Liver (tissue), 9 donors: ENCODE measurements around the gene SCGB2B2. TPM values are rescaled to one million over a fixed set of nuclear protein-coding genes. Genes with fewer than 3 reads are reported as not detected.

Source experiments
- DNase-seq: peaks from one replicate; pipeline ENCODE4 v3.0.0-alpha.2; 2017; ENCODE audit warnings: low spot score
- H3K27ac ChIP-seq, 2 donors: one replicate each; pipeline ENCODE4 v1.7.0; 2013; ENCODE audit warnings: inconsistent platforms in 2 of 2, low read length in 2 of 2, control low read depth in 1 of 2, low read depth in 1 of 2, mild to moderate bottlenecking in 1 of 2
- H3K27me3 ChIP-seq, 4 donors: one replicate each; pipeline versions ENCODE4 v1.6.1 to v1.7.0; 2013; ENCODE audit warnings: low read length in 3 of 4, inconsistent platforms in 1 of 4, mild to moderate bottlenecking in 1 of 4, moderate library complexity in 1 of 4; ENCODE audit not compliant: control insufficient read depth in 4 of 4, insufficient read depth in 4 of 4
- H3K36me3 ChIP-seq, 4 donors: one replicate each; pipeline versions ENCODE4 v1.6.1 to v1.7.0; 2013; ENCODE audit warnings: low read length in 3 of 4, mild to moderate bottlenecking in 3 of 4, low read depth in 1 of 4, moderate library complexity in 1 of 4; ENCODE audit not compliant: control insufficient read depth in 4 of 4, insufficient read depth in 3 of 4
- H3K4me1 ChIP-seq, 4 donors: one replicate each; pipeline versions ENCODE4 v1.6.1 to v1.7.0; 2013; ENCODE audit warnings: low read length in 3 of 4, mild to moderate bottlenecking in 3 of 4, moderate library complexity in 1 of 4; ENCODE audit not compliant: control insufficient read depth in 4 of 4, insufficient read depth in 4 of 4
- H3K4me3 ChIP-seq, 3 donors: one replicate each; pipeline versions ENCODE4 v1.6.1 to v1.7.0; 2013; ENCODE audit warnings: low read length in 3 of 3, control low read depth in 1 of 3, low read depth in 1 of 3, mild to moderate bottlenecking in 1 of 3
- H3K9ac ChIP-seq, 2 donors: one replicate each; pipeline ENCODE4 v1.7.0; 2013; ENCODE audit warnings: low read length in 2 of 2, mild to moderate bottlenecking in 2 of 2, moderate library complexity in 2 of 2, control low read depth in 1 of 2, low read depth in 1 of 2
- H3K9me3 ChIP-seq, 4 donors: one replicate each; pipeline versions ENCODE4 v1.6.1 to v1.7.0; 2013; ENCODE audit warnings: low read length in 3 of 4; ENCODE audit not compliant: control insufficient read depth in 4 of 4
- EGR1 ChIP-seq, 2 donors: IDR thresholded peaks; 2 replicates each; pipeline ENCODE4 v1.6.1; 2016 to 2018; ENCODE audit warnings: antibody characterized with exemption in 2 of 2, low read depth in 2 of 2
- FOXA1 ChIP-seq: IDR thresholded peaks from 2 replicates; pipeline ENCODE4 v1.6.1; 2016; ENCODE audit warnings: antibody characterized with exemption
- FOXA2 ChIP-seq: IDR thresholded peaks from 2 replicates; pipeline ENCODE4 v1.6.1; 2016; ENCODE audit warnings: antibody characterized with exemption
- GABPA ChIP-seq, 2 donors: IDR thresholded peaks in 1 of 2; conservative IDR thresholded peaks in 1 of 2; 2 replicates each; pipeline ENCODE4 v1.6.1; 2016; ENCODE audit warnings: antibody characterized with exemption in 2 of 2, mild to moderate bottlenecking in 1 of 2, moderate library complexity in 1 of 2
- HNF4A ChIP-seq, 2 donors: conservative IDR thresholded peaks; 2 replicates each; pipeline ENCODE4 v1.6.1; 2016; ENCODE audit warnings: antibody characterized with exemption in 2 of 2, mild to moderate bottlenecking in 2 of 2
- HNF4G ChIP-seq: IDR thresholded peaks from 2 replicates; pipeline ENCODE4 v1.6.1; 2016; ENCODE audit warnings: antibody characterized with exemption
- JUND ChIP-seq, 2 donors: IDR thresholded peaks; 2 replicates each; pipeline ENCODE4 v1.6.1; 2016; ENCODE audit warnings: antibody characterized with exemption in 2 of 2
- NR2F2 ChIP-seq: IDR thresholded peaks from 2 replicates; pipeline ENCODE4 v1.6.1; 2016; ENCODE audit warnings: antibody characterized with exemption
- RAD21 ChIP-seq, 2 donors: IDR thresholded peaks; 2 replicates each; pipeline ENCODE4 v1.6.1; 2016; ENCODE audit warnings: antibody characterized with exemption in 2 of 2, mild to moderate bottlenecking in 2 of 2
- RXRA ChIP-seq, 2 donors: IDR thresholded peaks; 2 replicates each; pipeline ENCODE4 v1.6.1; 2017 to 2018; ENCODE audit warnings: antibody characterized with exemption in 2 of 2, mild to moderate bottlenecking in 1 of 2
- SP1 ChIP-seq: IDR thresholded peaks from 2 replicates; pipeline ENCODE4 v1.6.1; 2018; ENCODE audit warnings: antibody characterized with exemption, mild to moderate bottlenecking
- TAF1 ChIP-seq: conservative IDR thresholded peaks from 2 replicates; pipeline ENCODE4 v1.6.1; 2016; ENCODE audit warnings: antibody characterized with exemption, mild to moderate bottlenecking
- YY1 ChIP-seq: IDR thresholded peaks from 2 replicates; pipeline ENCODE4 v1.6.1; 2016; ENCODE audit warnings: antibody characterized with exemption, mild to moderate bottlenecking
- WGBS: extraction: QIAGEN DNeasy Blood & Tissue Kit; methylation state at CpG from one replicate; pipeline ENCODE4 v1.1.7; 2013; 5-methylcytosine and 5-hydroxymethylcytosine counted together
- polyA plus RNA-seq, 2 donors: library from polyadenylated mRNA; stranded (reverse) in 1 of 2; unstranded in 1 of 2; fragments of 200-250 nt in 1 of 2; fragments of >200 nt in 1 of 2; fragmentation: Nextera tagmentation in 1 of 2; extraction: Ambion mirVana in 1 of 2; gene quantifications; one replicate each; pipeline versions ENCODE4 v1.2.1 to v1.2.3, GENCODE V29; 2013 to 2015
- total RNA-seq, 2 donors: library from RNA; depleted of rRNA; stranded (reverse); fragments of >200 nt; gene quantifications; one replicate each; pipeline ENCODE4 v1.2.3, GENCODE V29; 2014
- TF ChIP-seq, protein P1 (sequence below): IDR thresholded peaks from 2 replicates; pipeline ENCODE4 v1.6.1; 2016; ENCODE audit warnings: antibody characterized with exemption
- TF ChIP-seq, protein P2 (sequence below): IDR thresholded peaks from 2 replicates; pipeline ENCODE4 v1.6.1; 2016; ENCODE audit warnings: antibody characterized with exemption
- TF ChIP-seq, protein P3 (sequence below): IDR thresholded peaks from 2 replicates; pipeline ENCODE4 v1.6.1; 2016; ENCODE audit warnings: antibody characterized with exemption, mild to moderate bottlenecking
- TF ChIP-seq, protein P4 (sequence below): fragments of 150-350 bp; IDR thresholded peaks from 2 replicates; pipeline ENCODE4 v1.5.1; 2017; ENCODE audit warnings: improper control_type of control experiment, low read depth, low read length; ENCODE audit not compliant: missing input control
- TF ChIP-seq, protein P5 (sequence below): IDR thresholded peaks from 2 replicates; pipeline ENCODE4 v1.6.1; 2016; ENCODE audit warnings: antibody characterized with exemption
- donor health status: healthy.
- donor health status: healthy.
- donor health status: healthy.
- donor health status: healthy.
- donor health status: healthy.

SCGB2B2 gene
- total and polyA plus RNA-seq, 4 donors, result 0.09 to 0.50 (median 0.25) TPM; not detected in 1

DNA sequence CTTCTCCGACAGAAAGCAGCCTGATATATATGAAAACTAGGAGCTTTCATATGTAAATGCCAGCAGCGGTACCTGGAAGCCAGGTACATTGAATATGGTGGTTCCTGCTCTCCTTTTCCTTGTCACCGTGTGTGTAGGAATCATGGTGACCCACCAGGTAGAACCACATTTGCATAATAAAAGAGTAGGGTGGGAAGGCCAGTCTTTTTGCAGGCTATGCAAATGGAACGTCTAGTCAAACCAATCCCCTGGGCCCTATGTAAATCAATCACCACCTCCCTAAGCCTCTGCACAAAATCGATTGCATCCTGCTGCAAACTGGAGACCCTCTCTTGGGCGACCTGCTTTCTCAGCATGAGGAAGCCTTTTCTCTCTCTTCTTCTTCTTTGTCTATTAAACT lies 34.9 kb upstream of the SCGB2B2 start:
- Histone ChIP-seq H3K27me3 (no peaks in the 10 kb centered on the region), H3K9ac (no peak overlapping the region), H3K9me3 (peaks cover 0 to 22% (median 4%) of the 10 kb centered on the region in 4 donors), H3K27ac (no peak overlapping the region), H3K36me3 (no peaks in the 10 kb centered on the region), H3K4me3 (no peak overlapping the region), H3K4me1 (no peaks in the 10 kb centered on the region)
- DNase-seq, result no peak
- 70% methylated on average over 6 of the region's 6 CpGs for WGBS
- TF ChIP-seq JUND (IDR thresholded peaks at IDR 0.05) (no peak), HNF4A (conservative IDR thresholded peaks at IDR 0.05) (no peak), RXRA (IDR thresholded peaks at IDR 0.05) (no peak), RAD21 (IDR thresholded peaks at IDR 0.05) (no peak), SP1 (no peak), EGR1 (IDR thresholded peaks at IDR 0.05; ENCODE audit: low read depth in 2 of 2) (no peak), NR2F2 (no peak), FOXA1 (no peak), GABPA (IDR thresholded peaks at IDR 0.05 in 1 of 2, conservative IDR thresholded peaks at IDR 0.05 in 1 of 2) (no peak), HNF4G (no peak), YY1 (no peak), FOXA2 (no peak), TAF1 (no peak)
- TF ChIP-seq, protein P1, sequence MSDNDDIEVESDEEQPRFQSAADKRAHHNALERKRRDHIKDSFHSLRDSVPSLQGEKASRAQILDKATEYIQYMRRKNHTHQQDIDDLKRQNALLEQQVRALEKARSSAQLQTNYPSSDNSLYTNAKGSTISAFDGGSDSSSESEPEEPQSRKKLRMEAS, result no peak
- TF ChIP-seq, protein P2, sequence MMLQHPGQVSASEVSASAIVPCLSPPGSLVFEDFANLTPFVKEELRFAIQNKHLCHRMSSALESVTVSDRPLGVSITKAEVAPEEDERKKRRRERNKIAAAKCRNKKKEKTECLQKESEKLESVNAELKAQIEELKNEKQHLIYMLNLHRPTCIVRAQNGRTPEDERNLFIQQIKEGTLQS, result no peak
- TF ChIP-seq, protein P3, sequence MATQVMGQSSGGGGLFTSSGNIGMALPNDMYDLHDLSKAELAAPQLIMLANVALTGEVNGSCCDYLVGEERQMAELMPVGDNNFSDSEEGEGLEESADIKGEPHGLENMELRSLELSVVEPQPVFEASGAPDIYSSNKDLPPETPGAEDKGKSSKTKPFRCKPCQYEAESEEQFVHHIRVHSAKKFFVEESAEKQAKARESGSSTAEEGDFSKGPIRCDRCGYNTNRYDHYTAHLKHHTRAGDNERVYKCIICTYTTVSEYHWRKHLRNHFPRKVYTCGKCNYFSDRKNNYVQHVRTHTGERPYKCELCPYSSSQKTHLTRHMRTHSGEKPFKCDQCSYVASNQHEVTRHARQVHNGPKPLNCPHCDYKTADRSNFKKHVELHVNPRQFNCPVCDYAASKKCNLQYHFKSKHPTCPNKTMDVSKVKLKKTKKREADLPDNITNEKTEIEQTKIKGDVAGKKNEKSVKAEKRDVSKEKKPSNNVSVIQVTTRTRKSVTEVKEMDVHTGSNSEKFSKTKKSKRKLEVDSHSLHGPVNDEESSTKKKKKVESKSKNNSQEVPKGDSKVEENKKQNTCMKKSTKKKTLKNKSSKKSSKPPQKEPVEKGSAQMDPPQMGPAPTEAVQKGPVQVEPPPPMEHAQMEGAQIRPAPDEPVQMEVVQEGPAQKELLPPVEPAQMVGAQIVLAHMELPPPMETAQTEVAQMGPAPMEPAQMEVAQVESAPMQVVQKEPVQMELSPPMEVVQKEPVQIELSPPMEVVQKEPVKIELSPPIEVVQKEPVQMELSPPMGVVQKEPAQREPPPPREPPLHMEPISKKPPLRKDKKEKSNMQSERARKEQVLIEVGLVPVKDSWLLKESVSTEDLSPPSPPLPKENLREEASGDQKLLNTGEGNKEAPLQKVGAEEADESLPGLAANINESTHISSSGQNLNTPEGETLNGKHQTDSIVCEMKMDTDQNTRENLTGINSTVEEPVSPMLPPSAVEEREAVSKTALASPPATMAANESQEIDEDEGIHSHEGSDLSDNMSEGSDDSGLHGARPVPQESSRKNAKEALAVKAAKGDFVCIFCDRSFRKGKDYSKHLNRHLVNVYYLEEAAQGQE, result no peak
- TF ChIP-seq, protein P4, sequence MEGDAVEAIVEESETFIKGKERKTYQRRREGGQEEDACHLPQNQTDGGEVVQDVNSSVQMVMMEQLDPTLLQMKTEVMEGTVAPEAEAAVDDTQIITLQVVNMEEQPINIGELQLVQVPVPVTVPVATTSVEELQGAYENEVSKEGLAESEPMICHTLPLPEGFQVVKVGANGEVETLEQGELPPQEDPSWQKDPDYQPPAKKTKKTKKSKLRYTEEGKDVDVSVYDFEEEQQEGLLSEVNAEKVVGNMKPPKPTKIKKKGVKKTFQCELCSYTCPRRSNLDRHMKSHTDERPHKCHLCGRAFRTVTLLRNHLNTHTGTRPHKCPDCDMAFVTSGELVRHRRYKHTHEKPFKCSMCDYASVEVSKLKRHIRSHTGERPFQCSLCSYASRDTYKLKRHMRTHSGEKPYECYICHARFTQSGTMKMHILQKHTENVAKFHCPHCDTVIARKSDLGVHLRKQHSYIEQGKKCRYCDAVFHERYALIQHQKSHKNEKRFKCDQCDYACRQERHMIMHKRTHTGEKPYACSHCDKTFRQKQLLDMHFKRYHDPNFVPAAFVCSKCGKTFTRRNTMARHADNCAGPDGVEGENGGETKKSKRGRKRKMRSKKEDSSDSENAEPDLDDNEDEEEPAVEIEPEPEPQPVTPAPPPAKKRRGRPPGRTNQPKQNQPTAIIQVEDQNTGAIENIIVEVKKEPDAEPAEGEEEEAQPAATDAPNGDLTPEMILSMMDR, result no peak
- TF ChIP-seq, protein P5, sequence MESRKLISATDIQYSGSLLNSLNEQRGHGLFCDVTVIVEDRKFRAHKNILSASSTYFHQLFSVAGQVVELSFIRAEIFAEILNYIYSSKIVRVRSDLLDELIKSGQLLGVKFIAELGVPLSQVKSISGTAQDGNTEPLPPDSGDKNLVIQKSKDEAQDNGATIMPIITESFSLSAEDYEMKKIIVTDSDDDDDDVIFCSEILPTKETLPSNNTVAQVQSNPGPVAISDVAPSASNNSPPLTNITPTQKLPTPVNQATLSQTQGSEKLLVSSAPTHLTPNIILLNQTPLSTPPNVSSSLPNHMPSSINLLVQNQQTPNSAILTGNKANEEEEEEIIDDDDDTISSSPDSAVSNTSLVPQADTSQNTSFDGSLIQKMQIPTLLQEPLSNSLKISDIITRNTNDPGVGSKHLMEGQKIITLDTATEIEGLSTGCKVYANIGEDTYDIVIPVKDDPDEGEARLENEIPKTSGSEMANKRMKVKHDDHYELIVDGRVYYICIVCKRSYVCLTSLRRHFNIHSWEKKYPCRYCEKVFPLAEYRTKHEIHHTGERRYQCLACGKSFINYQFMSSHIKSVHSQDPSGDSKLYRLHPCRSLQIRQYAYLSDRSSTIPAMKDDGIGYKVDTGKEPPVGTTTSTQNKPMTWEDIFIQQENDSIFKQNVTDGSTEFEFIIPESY, result no peak
